GM21526 (cell line): ENCODE results near the gene NUFIP1.
"Not testable (repeated sequence)": the region's sequence is repeated elsewhere in the genome, so short reads cannot be mapped to it uniquely, and the experiment has no call there.

Source experiments
- ATAC-seq: cut with Tn5 transposase; IDR thresholded peaks from one replicate; pipeline ENCODE4 v1.9.1; 2021; ENCODE audit warnings: moderate library complexity; ENCODE audit not compliant: unreplicated experiment, low FRiP score

The NUFIP1 gene

GRCh38 chr13:44971656-44972595 lies 17.3 kb downstream of the NUFIP1 start:
- ATAC-seq: no peak

GRCh38 chr13:44969551-44970484 lies 19.5 kb downstream of the NUFIP1 start:
- no peak for ATAC-seq

- no peak for ATAC-seq
These were observed 20.8 kb downstream of the NUFIP1 start for GRCh38 chr13:44968434-44968815.

GRCh38 chr13:44967704-44968433 lies 21.4 kb downstream of the NUFIP1 start:
- no peak for ATAC-seq

GRCh38 chr13:44961997-44962396 lies 27.3 kb downstream of the NUFIP1 start:
- no peak for ATAC-seq

GRCh38 chr13:44955406-44955805 lies 33.9 kb downstream of the NUFIP1 start:
- no peak for ATAC-seq

- ATAC-seq: no peak
These were observed 35.0 kb downstream of the NUFIP1 start for GRCh38 chr13:44954224-44954623.

- ATAC-seq: no peak
These were observed 36.6 kb downstream of the NUFIP1 start for GRCh38 chr13:44952671-44953070.

GRCh38 chr13:44951184-44951583 lies 38.1 kb downstream of the NUFIP1 start:
- ATAC-seq: no peak

- ATAC-seq: not testable (repeated sequence)
These were observed 45.9 kb downstream of the NUFIP1 start for GRCh38 chr13:44943411-44943810.

GRCh38 chr13:44938854-44939253 lies 50.4 kb downstream of the NUFIP1 start:
- no peak for ATAC-seq

GRCh38 chr13:44936246-44936645 lies 53.0 kb downstream of the NUFIP1 start:
- no peak for ATAC-seq

- no peak for ATAC-seq
These were observed 54.5 kb downstream of the NUFIP1 start for GRCh38 chr13:44934724-44935123.

GRCh38 chr13:44932850-44933251 lies 56.4 kb downstream of the NUFIP1 start:
- no peak for ATAC-seq

GRCh38 chr13:44932171-44932849 lies 57.0 kb downstream of the NUFIP1 start:
- no peak for ATAC-seq

- ATAC-seq: no peak
These were observed 58.2 kb downstream of the NUFIP1 start for GRCh38 chr13:44930963-44931623.

- ATAC-seq: no peak
These were observed 59.0 kb downstream of the NUFIP1 start for GRCh38 chr13:44930280-44930679.

GRCh38 chr13:44929692-44930091 lies 59.6 kb downstream of the NUFIP1 start:
- no peak for ATAC-seq

- no peak for ATAC-seq
These were observed 61.3 kb downstream of the NUFIP1 start for GRCh38 chr13:44927968-44928367.
